Vagina (tissue), 2 donors: Measurements from ENCODE around the gene MFN2.

ENCODE experiments used
- CTCF ChIP-seq, 3 experiments: fragments of 450-650 bp in 2 of 3; fragments of 200-600 bp in 1 of 3; sonication (generic) in 1 of 3; IDR thresholded peaks; one replicate each; pipeline ENCODE4 v1.5.1; 2017 to 2019; ENCODE audit warnings: antibody characterized with exemption in 3 of 3, mild to moderate bottlenecking in 2 of 3, moderate library complexity in 2 of 3
- POLR2A ChIP-seq, 2 donors: fragments of 450-650 bp; IDR thresholded peaks; one replicate each; pipeline ENCODE4 v1.6.1; 2017; ENCODE audit warnings: antibody characterized with exemption in 2 of 2, mild to moderate bottlenecking in 2 of 2, moderate library complexity in 2 of 2
- POLR2AphosphoS5 ChIP-seq, 2 donors: sonication (generic); formaldehyde crosslinking; IDR thresholded peaks; one replicate each; pipeline ENCODE4 v1.9.0; 2017; ENCODE audit warnings: antibody characterized with exemption in 2 of 2, mild to moderate bottlenecking in 2 of 2, low read depth in 1 of 2; ENCODE audit not compliant: insufficient read depth in 1 of 2

GRCh38 chr1:11989669-11990068 is 9.4 kb downstream of the MFN2 start:
- no peak for TF ChIP-seq CTCF (IDR thresholded peaks at IDR 0.05)
- TF ChIP-seq POLR2A (IDR thresholded peaks at IDR 0.05), result no peak
- no peak for TF ChIP-seq POLR2AphosphoS5 (IDR thresholded peaks at IDR 0.05; ENCODE audit: insufficient read depth in 1 of 2, low read depth in 1 of 2)
